Esophagus muscularis mucosa (tissue), 4 donors: ENCODE data around the gene ZDHHC4. TPM values are rescaled to one million over a fixed set of nuclear protein-coding genes. Genes with fewer than 3 reads are reported as not detected.
"Not testable (repeated sequence)": the region's sequence is repeated elsewhere in the genome, so short reads cannot be mapped to it uniquely, and the experiment has no call there.

ENCODE experiments used
- DNase-seq: peaks from one replicate; pipeline ENCODE4 v3.0.0-alpha.2; 2017; ENCODE audit errors: extremely low spot score
- H3K27ac ChIP-seq, 4 donors: fragments of 200-600 bp; sonication (generic); replicated peaks in 1 of 4; 1 replicate in 3 of 4; 2 replicates in 1 of 4; pipeline ENCODE4 v1.5.1; 2016 to 2019; ENCODE audit warnings: mild to moderate bottlenecking in 1 of 4
- H3K27me3 ChIP-seq, 4 donors: fragments of 200-600 bp; sonication (generic); one replicate each; pipeline versions ENCODE4 v1.5.1 to v1.6.0; 2016 to 2019
- H3K36me3 ChIP-seq, 4 donors: fragments of 200-600 bp; sonication (generic); one replicate each; pipeline ENCODE4 v1.5.1; 2016 to 2019
- H3K4me1 ChIP-seq, 4 donors: fragments of 200-600 bp; sonication (generic); one replicate each; pipeline ENCODE4 v1.5.1; 2016 to 2019
- H3K4me3 ChIP-seq, 4 donors: fragments of 200-600 bp; sonication (generic); 1 replicate in 2 of 4; 2 replicates in 2 of 4; pipeline ENCODE4 v1.5.1; 2016 to 2019; ENCODE audit warnings: mild to moderate bottlenecking in 4 of 4, moderate library complexity in 1 of 4
- H3K9me3 ChIP-seq, 4 donors: fragments of 200-600 bp; sonication (generic); 1 replicate in 3 of 4; 2 replicates in 1 of 4; pipeline ENCODE4 v1.5.1; 2016 to 2019
- EP300 ChIP-seq: sonication (generic); formaldehyde crosslinking; IDR thresholded peaks from one replicate; pipeline ENCODE4 v1.6.1; 2017; ENCODE audit warnings: antibody characterized with exemption
- POLR2A ChIP-seq: fragments of 450-650 bp; IDR thresholded peaks from one replicate; pipeline ENCODE4 v1.6.1; 2017; ENCODE audit warnings: antibody characterized with exemption, moderate library complexity, mild to moderate bottlenecking, low read depth
- POLR2AphosphoS5 ChIP-seq, 2 donors: sonication (generic); formaldehyde crosslinking; IDR thresholded peaks; one replicate each; pipeline ENCODE4 v1.6.1; 2017; ENCODE audit warnings: antibody characterized with exemption in 2 of 2
- WGBS: methylation state at CpG from one replicate; pipeline ENCODE4 v1.1.5; 2018; 5-methylcytosine and 5-hydroxymethylcytosine counted together
- intact Hi-C: fragments of 100-400 bp; cut with DNase I; formaldehyde crosslinking; loops from one replicate; pipeline ENCODE4 v1.15.1; 2023
- total RNA-seq, 4 donors: library from RNA; depleted of rRNA; stranded (reverse); fragments of >200 nt; gene quantifications; one replicate each; pipeline versions ENCODE4 v1.1.0 to v1.2.1, GENCODE V29; 2016
- TF ChIP-seq, protein P1 (sequence below), 3 experiments: fragments of 200-600 bp in 2 of 3; fragments of 450-650 bp in 1 of 3; sonication (generic) in 2 of 3; IDR thresholded peaks; one replicate each; pipeline ENCODE4 v1.5.1; 2017 to 2019; ENCODE audit warnings: antibody characterized with exemption in 3 of 3, mild to moderate bottlenecking in 2 of 3, moderate library complexity in 1 of 3

Gene ZDHHC4
- total RNA-seq, 4 donors from 2014 or later = 41.5 to 57.4 (median 51.9) TPM

GRCh38 chr7:6576024-6576866 lies 1.0 kb upstream of the ZDHHC4 start:
- Histone ChIP-seq H3K27ac (peak overlapping the region in 3 of 4 donors; percentile 94 to 96 (median 95)), H3K9me3 (no peaks in the 10 kb centered on the region), H3K36me3 (peaks cover 7 to 19% (median 18%) of the 10 kb centered on the region in 4 donors), H3K4me1 (peaks cover 12 to 16% (median 15%) of the 10 kb centered on the region in 4 donors), H3K4me3 (peak overlapping the region; percentile 66 to 87 (median 77)), H3K27me3 (no peaks in the 10 kb centered on the region)
- 77% methylated on average over 6 of the region's 14 CpGs for WGBS
- no peak for TF ChIP-seq EP300
- DNase-seq = no peak
- intact Hi-C loops = loop anchor here (10.0 kb wide), 1 partner anchor 61 kb away; no protein-coding TSS in a partner anchor

DNA sequence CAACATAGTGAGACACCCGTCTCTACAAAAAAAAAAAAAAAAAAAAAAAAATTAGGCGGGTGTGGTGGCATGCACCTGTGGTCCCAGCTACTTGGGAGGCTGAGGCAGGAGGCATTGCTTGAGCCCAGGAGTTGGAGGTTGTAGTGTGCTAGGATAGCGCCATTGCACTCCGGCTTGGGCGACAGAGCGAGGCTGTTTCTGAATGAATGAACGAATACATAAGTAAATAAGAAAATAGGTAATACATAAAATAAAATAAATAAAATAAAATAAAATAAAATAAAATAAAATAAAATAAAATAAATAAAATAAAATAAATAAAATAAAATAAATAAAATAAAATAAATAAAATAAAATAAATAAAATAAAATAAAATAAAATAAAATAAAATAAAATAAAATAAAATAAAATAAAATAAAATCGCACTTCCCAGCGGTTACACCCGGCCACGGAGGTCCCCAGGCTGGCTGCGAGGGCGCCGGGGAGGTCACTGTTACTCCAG lies 336 bp upstream of the ZDHHC4 start:
- H3K9me3 ChIP-seq, DNase-seq, H3K27me3 ChIP-seq: not testable (repeated sequence)
- Histone ChIP-seq H3K4me1 (peaks cover 12 to 16% (median 15%) of the 10 kb centered on the region in 4 donors), H3K27ac (peak overlapping the region; percentile 90 to 96 (median 94)), H3K4me3 (peak overlapping the region; percentile 66 to 87 (median 77)), H3K36me3 (peaks cover 14 to 26% (median 24%) of the 10 kb centered on the region in 4 donors)
- WGBS = 14% methylated on average over 13 of the region's 14 CpGs
- intact Hi-C loops = loop anchor here (10.0 kb wide), 1 partner anchor 62 kb away; no protein-coding TSS in a partner anchor

- DNase-seq = no peak
- Histone ChIP-seq H3K9me3 (no peaks in the 10 kb centered on the region), H3K4me3 (peak overlapping the region; percentile 66 to 87 (median 77)), H3K4me1 (peaks cover 12 to 16% (median 15%) of the 10 kb centered on the region in 4 donors), H3K36me3 (peaks cover 29 to 41% (median 39%) of the 10 kb centered on the region in 4 donors), H3K27ac (peak overlapping the region; percentile 90 to 96 (median 94)), H3K27me3 (no peaks in the 10 kb centered on the region)
- WGBS = 89% methylated on average over 18 of the region's 18 CpGs
- TF ChIP-seq EP300 (no peak), POLR2AphosphoS5 (IDR thresholded peaks at IDR 0.05) (no peak), POLR2A (no peak)
- TF ChIP-seq, protein P1, sequence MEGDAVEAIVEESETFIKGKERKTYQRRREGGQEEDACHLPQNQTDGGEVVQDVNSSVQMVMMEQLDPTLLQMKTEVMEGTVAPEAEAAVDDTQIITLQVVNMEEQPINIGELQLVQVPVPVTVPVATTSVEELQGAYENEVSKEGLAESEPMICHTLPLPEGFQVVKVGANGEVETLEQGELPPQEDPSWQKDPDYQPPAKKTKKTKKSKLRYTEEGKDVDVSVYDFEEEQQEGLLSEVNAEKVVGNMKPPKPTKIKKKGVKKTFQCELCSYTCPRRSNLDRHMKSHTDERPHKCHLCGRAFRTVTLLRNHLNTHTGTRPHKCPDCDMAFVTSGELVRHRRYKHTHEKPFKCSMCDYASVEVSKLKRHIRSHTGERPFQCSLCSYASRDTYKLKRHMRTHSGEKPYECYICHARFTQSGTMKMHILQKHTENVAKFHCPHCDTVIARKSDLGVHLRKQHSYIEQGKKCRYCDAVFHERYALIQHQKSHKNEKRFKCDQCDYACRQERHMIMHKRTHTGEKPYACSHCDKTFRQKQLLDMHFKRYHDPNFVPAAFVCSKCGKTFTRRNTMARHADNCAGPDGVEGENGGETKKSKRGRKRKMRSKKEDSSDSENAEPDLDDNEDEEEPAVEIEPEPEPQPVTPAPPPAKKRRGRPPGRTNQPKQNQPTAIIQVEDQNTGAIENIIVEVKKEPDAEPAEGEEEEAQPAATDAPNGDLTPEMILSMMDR (IDR thresholded peaks at IDR 0.05) = no peak
- intact Hi-C loops = loop anchor here (10.0 kb wide), 1 partner anchor 64 kb away; no protein-coding TSS in a partner anchor
Observed at GRCh38 chr7:6578114-6579084, 1.1 kb downstream of the ZDHHC4 start.

GRCh38 chr7:6579446-6579845 lies 2.2 kb downstream of the ZDHHC4 start:
- peaks cover 34 to 51% (median 46%) of the 10 kb centered on the region in 4 donors for H3K36me3 ChIP-seq
- H3K9me3 ChIP-seq = no peaks in the 10 kb centered on the region
- H3K27me3 ChIP-seq = no peaks in the 10 kb centered on the region
- no peak for DNase-seq
- peaks cover 12 to 16% (median 15%) of the 10 kb centered on the region in 4 donors for H3K4me1 ChIP-seq
- no peak overlapping the region for H3K27ac ChIP-seq
- no peak overlapping the region for H3K4me3 ChIP-seq
- 100% methylated on average over 4 of the region's 4 CpGs for WGBS
- intact Hi-C loops = loop anchor here (10.0 kb wide), 1 partner anchor 65 kb away; no protein-coding TSS in a partner anchor
- TF ChIP-seq POLR2AphosphoS5 (IDR thresholded peaks at IDR 0.05) (no peak), EP300 (no peak), POLR2A (no peak)
- TF ChIP-seq, protein P1 (IDR thresholded peaks at IDR 0.05) = no peak

DNA sequence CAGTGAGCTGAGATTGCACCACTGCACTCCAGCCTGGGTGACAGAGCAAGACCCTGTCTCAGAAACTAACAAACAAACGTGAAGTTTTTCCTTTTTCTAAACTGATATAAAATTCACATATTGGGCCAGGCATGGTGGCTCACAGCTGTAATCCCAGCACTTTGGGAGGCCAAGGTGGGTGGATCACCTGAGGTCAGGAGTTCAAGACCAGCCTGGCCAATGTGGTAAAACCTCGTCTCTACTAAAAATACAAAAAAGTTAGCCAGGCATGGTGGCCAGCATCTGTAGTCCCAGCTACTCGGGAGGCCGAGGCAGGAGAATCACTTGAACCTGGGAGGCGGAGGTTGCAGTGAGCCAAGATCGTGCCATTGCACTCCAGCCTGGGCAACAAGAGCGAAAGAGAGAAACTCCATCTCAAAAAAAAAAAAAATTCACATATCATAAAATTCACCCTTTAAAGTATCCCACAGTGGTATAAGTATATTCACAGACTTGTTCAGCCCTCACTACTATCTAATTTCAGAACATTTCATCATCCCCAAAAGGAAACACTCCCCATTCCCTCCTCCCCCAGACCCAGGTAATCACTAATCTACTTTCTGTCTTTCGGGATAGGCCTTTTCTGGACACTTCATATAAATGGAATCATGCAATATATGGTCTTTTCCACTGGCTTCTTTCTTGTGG lies 8.6 kb downstream of the ZDHHC4 start:
- H3K36me3 ChIP-seq = peaks cover 41 to 83% (median 68%) of the 10 kb centered on the region in 4 donors
- H3K4me3 ChIP-seq, H3K27me3 ChIP-seq, intact Hi-C loops, H3K27ac ChIP-seq, H3K9me3 ChIP-seq, DNase-seq: not testable (repeated sequence)
- H3K4me1 ChIP-seq = peaks cover 6 to 13% (median 12%) of the 10 kb centered on the region in 4 donors
- WGBS = 90% methylated on average over 8 of the region's 8 CpGs
